HCT116 (cell line): Measurements from ENCODE around the gene RNF41. TPM values are rescaled to one million over a fixed set of nuclear protein-coding genes. Genes with fewer than 3 reads are reported as not detected.
A peak's percentile ranks its signal among the peaks of the same experiment; 100 is the strongest.

Experiments
- ATAC-seq: fragments of 200-7000 bp; cut with Tn5 transposase; 2 replicates; pipeline ENCODE4 v1.9.1; 2020; ENCODE audit warnings: mild to moderate bottlenecking, moderate library complexity
- Bru-seq: library from RNA; stranded (reverse); fragments of 400-500 nt; gene quantifications from one replicate; lab custom pipeline; 2021; lab: Mats Ljungman, UMichigan
- BruChase-seq, 2 experiments: library from RNA; stranded (reverse); fragments of 400-500 nt; gene quantifications; one replicate each; lab custom pipeline; 2021; lab: Mats Ljungman, UMichigan
- BruUV-seq: library from RNA; stranded (reverse); fragments of 400-500 nt; replicated peaks from 2 replicates; lab custom pipeline; 2021; lab: Mats Ljungman, UMichigan
- CTCF ChIA-PET: fragments of 300-600 bp; sonication (Branson Sonifier 250); formaldehyde crosslinking; loops from one replicate; lab custom pipeline; 2021; ENCODE audit warnings: antibody characterized with exemption; lab: Charles Lee
- POLR2A ChIA-PET: fragments of 300-600, 350-600 bp; sonication (Branson Sonifier 250); formaldehyde crosslinking; loops from one replicate; lab custom pipeline; 2021; ENCODE audit warnings: antibody characterized with exemption; lab: Charles Lee
- RAD21 ChIA-PET, 2 experiments: fragments of 300-600 bp; sonication (Branson Sonifier 250); formaldehyde crosslinking; loops; one replicate each; lab custom pipeline; 2023; ENCODE audit warnings: low total read pairs in 2 of 2; ENCODE audit not compliant: uncharacterized antibody in 2 of 2, unreplicated experiment in 2 of 2, low non-redundant PET in 1 of 2; lab: Charles Lee
- DNase-seq: peaks from one replicate; pipeline ENCODE4 v3.0.0-alpha.2; 2010; ENCODE audit warnings: low read depth, low spot score
- H2AFZ ChIP-seq: fragments of 200-600 bp; shearing (Covaris generic), sonication (generic); 2 replicates; pipeline ENCODE4 v1.6.1; 2017; ENCODE audit warnings: low read depth, mixed run types, mixed read lengths, antibody characterized with exemption, low read length; ENCODE audit not compliant: poor library complexity, severe bottlenecking
- H3K27ac ChIP-seq: 2 replicates; pipeline ENCODE4 v1.5.1; 2012; ENCODE audit warnings: low read depth, low read length
- H3K27me3 ChIP-seq: fragments of 200-600 bp; sonication (generic); 2 replicates; pipeline ENCODE4 v1.6.1; 2016; ENCODE audit warnings: mixed run types, low read length, mixed read lengths; ENCODE audit not compliant: insufficient read depth
- H3K36me3 ChIP-seq, 2 experiments: fragments of 200-500 bp in 1 of 2; fragments of 200-600 bp in 1 of 2; sonication (Bioruptor generic) in 1 of 2; sonication (generic) in 1 of 2; 2 replicates each; pipeline versions ENCODE4 v1.5.1 to v1.6.1; 2014 to 2016; ENCODE audit warnings: low read length in 2 of 2, inconsistent platforms in 1 of 2, mixed read lengths in 1 of 2, mixed run types in 1 of 2; ENCODE audit not compliant: insufficient read depth in 2 of 2, control insufficient read depth in 1 of 2
- H3K4me1 ChIP-seq, 2 experiments: fragments of 200-600 bp in 1 of 2; sonication (generic) in 1 of 2; 2 replicates each; pipeline versions ENCODE4 v1.5.1 to v1.6.1; 2012 to 2017; ENCODE audit warnings: low read length in 2 of 2, inconsistent platforms in 1 of 2, mild to moderate bottlenecking in 1 of 2, mixed read lengths in 1 of 2, mixed run types in 1 of 2, moderate library complexity in 1 of 2; ENCODE audit not compliant: insufficient read depth in 2 of 2, control insufficient read depth in 1 of 2
- H3K4me2 ChIP-seq: fragments of 200-600 bp; sonication (generic); 2 replicates; pipeline ENCODE4 v1.6.1; 2017; ENCODE audit warnings: mixed run types, low read length, mixed read lengths
- H3K4me3 ChIP-seq, 2 experiments: fragments of 200-600 bp in 1 of 2; sonication (generic) in 1 of 2; replicated peaks in 1 of 2; 2 replicates each; pipeline ENCODE4 v1.5.1; 2011 to 2016; ENCODE audit warnings: low read length in 2 of 2, control low read depth in 1 of 2, low read depth in 1 of 2, mild to moderate bottlenecking in 1 of 2, mixed read lengths in 1 of 2, mixed run types in 1 of 2
- H3K79me2 ChIP-seq: fragments of 200-600 bp; sonication (generic); 2 replicates; pipeline ENCODE4 v1.6.1; 2017; ENCODE audit warnings: mild to moderate bottlenecking, mixed run types, low read length, moderate library complexity, mixed read lengths; ENCODE audit not compliant: insufficient read depth
- H3K9ac ChIP-seq: fragments of 200-600 bp; sonication (generic); 2 replicates; pipeline ENCODE4 v1.6.1; 2016; ENCODE audit warnings: low read length, mixed read lengths
- H3K9me2 ChIP-seq: fragments of 200-600 bp; sonication (generic), shearing (Covaris generic); 2 replicates; pipeline ENCODE4 v1.6.1; 2017; ENCODE audit warnings: mixed run types, mild to moderate bottlenecking, moderate library complexity; ENCODE audit not compliant: insufficient read depth
- H3K9me3 ChIP-seq, 2 experiments: fragments of 200-500 bp in 1 of 2; fragments of 200-600 bp in 1 of 2; sonication (Bioruptor generic) in 1 of 2; sonication (generic) in 1 of 2; 2 replicates each; pipeline ENCODE4 v1.6.1; 2014 to 2017; ENCODE audit warnings: low read length in 2 of 2, mixed read lengths in 2 of 2, inconsistent platforms in 1 of 2, low read depth in 1 of 2, mild to moderate bottlenecking in 1 of 2, mixed run types in 1 of 2, moderate library complexity in 1 of 2; ENCODE audit not compliant: control insufficient read depth in 1 of 2, insufficient read depth in 1 of 2
- H4K20me1 ChIP-seq: fragments of 200-600 bp; sonication (generic), shearing (Covaris generic); 2 replicates; pipeline ENCODE4 v1.6.1; 2017; ENCODE audit warnings: mixed run types, mild to moderate bottlenecking, moderate library complexity; ENCODE audit not compliant: insufficient read depth
- ATF3 ChIP-seq: IDR thresholded peaks from 2 replicates; pipeline ENCODE4 v1.6.1; 2012
- CBX3 ChIP-seq: IDR thresholded peaks from 2 replicates; pipeline ENCODE4 v1.6.1; 2012; ENCODE audit warnings: low read depth
- CTCF ChIP-seq, 3 experiments: fragments of 200-600 bp in 1 of 3; sonication (generic) in 1 of 3; IDR thresholded peaks in 2 of 3; conservative IDR thresholded peaks in 1 of 3; 2 replicates each; pipeline ENCODE4 v1.5.1; 2012 to 2017; ENCODE audit warnings: low read depth in 2 of 3, low read length in 2 of 3, antibody characterized with exemption in 1 of 3, borderline replicate concordance in 1 of 3, control low read depth in 1 of 3, mild to moderate bottlenecking in 1 of 3, mixed read lengths in 1 of 3, mixed run types in 1 of 3, moderate library complexity in 1 of 3; ENCODE audit not compliant: insufficient read depth in 1 of 3
- EGR1 ChIP-seq: IDR thresholded peaks from 2 replicates; pipeline ENCODE4 v1.6.1; 2012; ENCODE audit warnings: low read depth
- ELF1 ChIP-seq: IDR thresholded peaks from 2 replicates; pipeline ENCODE4 v1.6.1; 2012; ENCODE audit warnings: low read depth, borderline replicate concordance
- EZH2 ChIP-seq: fragments of 200-600 bp; sonication (generic); IDR thresholded peaks from 2 replicates; pipeline ENCODE4 v1.6.1; 2017; ENCODE audit warnings: antibody characterized with exemption, mixed run types
- FOSL1 ChIP-seq: IDR thresholded peaks from 2 replicates; pipeline ENCODE4 v1.6.1; 2012; ENCODE audit warnings: low read depth
- JUND ChIP-seq: IDR thresholded peaks from 2 replicates; pipeline ENCODE4 v1.6.1; 2012
- MAX ChIP-seq: IDR thresholded peaks from 2 replicates; pipeline ENCODE4 v1.6.1; 2012
- POLR2A ChIP-seq: IDR thresholded peaks from 2 replicates; pipeline ENCODE4 v1.7.0; 2011; ENCODE audit warnings: borderline replicate concordance; ENCODE audit not compliant: insufficient read depth, insufficient read length; ENCODE audit errors: extremely low read depth
- REST ChIP-seq: IDR thresholded peaks from 2 replicates; pipeline ENCODE4 v1.6.1; 2012; ENCODE audit warnings: low read depth
- SIN3A ChIP-seq: IDR thresholded peaks from 2 replicates; pipeline ENCODE4 v1.6.1; 2012; ENCODE audit warnings: low read depth
- YY1 ChIP-seq: IDR thresholded peaks from 2 replicates; pipeline ENCODE4 v1.6.1; 2011; ENCODE audit warnings: low read length, low read depth, moderate library complexity, mild to moderate bottlenecking; ENCODE audit not compliant: insufficient replicate concordance; ENCODE audit errors: extremely low read depth
- ZBTB33 ChIP-seq: IDR thresholded peaks from 2 replicates; pipeline ENCODE4 v1.6.1; 2011; ENCODE audit warnings: mild to moderate bottlenecking, low read length, moderate library complexity; ENCODE audit not compliant: insufficient replicate concordance; ENCODE audit errors: extremely low read depth
- ZFX ChIP-seq: fragments of 450-650 bp; IDR thresholded peaks from 2 replicates; pipeline ENCODE4 v1.6.1; 2017
- intact Hi-C: fragments of 100-400 bp; cut with micrococcal nuclease; formaldehyde crosslinking; loops from 2 replicates; pipeline ENCODE4 v1.10.0; 2022
- long read RNA-seq: library from polyadenylated mRNA; unstranded; transcript quantifications from one replicate; pipeline ENCODE4 v2.0.0, GENCODE V29; 2021; ENCODE audit not compliant: unreplicated experiment
- polyA plus RNA-seq: library from polyadenylated mRNA; unstranded; fragments of >200 nt; gene quantifications from 2 replicates; pipeline ENCODE4 v1.2.1, GENCODE V29; 2012; ENCODE audit warnings: missing spikeins
- total RNA-seq: library from RNA; stranded (reverse); gene quantifications from one replicate; pipeline ENCODE4 v1.2.1, GENCODE V29; 2021; ENCODE audit not compliant: unreplicated experiment

Gene RNF41
- total RNA-seq (40.6 TPM), Bru-seq, nascent RNA (percentile 71 among the genes with signal in this experiment), BruChase-seq, experiment 1, labeled RNA remaining after a 6-hour chase (percentile 89 among the genes with signal in this experiment), BruChase-seq, experiment 2, labeled RNA remaining after a 2-hour chase (percentile 86 among the genes with signal in this experiment)
- 41.7 and 52.7 TPM in 2 replicates for polyA plus RNA-seq
- long read RNA-seq, full-length matches to known transcripts, result 45 of 59 reads
- long read RNA-seq, partial matches to known transcripts, result 6 of 59 reads
- long read RNA-seq, other reads (novel, unspliced or antisense), result 8 of 59 reads

GRCh38 chr12:56221757-56222530, at the start of gene RNF41:
Gene RNF41 (minus strand): TSS chr12:56221922. CDS start chr12:56214047, 7,875 bp downstream.
- peaks cover 8 to 35% of the 10 kb centered on the region in 2 experiments; a peak in 3 of 4 replicates for H3K4me1 ChIP-seq
- H3K9me3 ChIP-seq, result no peaks in the 10 kb centered on the region
- H3K36me3 ChIP-seq, result no peaks in the 10 kb centered on the region; a peak in 1 of 4 replicates
- POLR2A ChIA-PET, result interaction anchor here (0.7 to 2.5 kb wide), 19 partner anchors 12 to 503 kb away, joined by 3 to 13 read pairs (median 4); partner anchors contain the start of genes ANKRD52, CNPY2, COQ10A and ESYT1
- RAD21 ChIA-PET, result interaction anchor here in 1 of 2 experiments (0.6 to 0.9 kb wide), 2 partner anchors 16 to 64 kb away, joined by 5 to 6 read pairs; partner anchors contain the start of gene MYL6
- peak within 1 kb of the TSS; percentile 35 for H2AFZ ChIP-seq
- H3K9me2 ChIP-seq, result no peaks in the 10 kb centered on the region
- H4K20me1 ChIP-seq, result no peaks in the 10 kb centered on the region
- peak; percentile 89 for DNase-seq
- peak within 1 kb of the TSS; percentile 91 to 92 for H3K4me3 ChIP-seq
- peak within 1 kb of the TSS; percentile 83 for H3K9ac ChIP-seq
- CTCF ChIA-PET, result interaction anchor here (0.8 to 2.6 kb wide), 9 partner anchors 11 to 483 kb away, joined by 3 to 16 read pairs (median 5); partner anchors contain the start of genes SMARCC2 and ZC3H10
- peaks cover 15% of the 10 kb centered on the region for H3K79me2 ChIP-seq
- peak within 1 kb of the TSS; percentile 82 for H3K27ac ChIP-seq
- intact Hi-C loops, result loop anchor here (5.0 kb wide), 1 partner anchor 35 kb away; the partner anchor contains the start of gene ANKRD52
- H3K4me2 ChIP-seq, result peak within 1 kb of the TSS; percentile 94
- BruUV-seq, result TSS peak; percentile 64
- peak; percentile 81 for ATAC-seq
- no peaks in the 10 kb centered on the region for H3K27me3 ChIP-seq
- TF ChIP-seq SIN3A (peak; percentile 86; the same call in 1 of the 2 replicates), FOSL1 (no peak), REST (no peak), CBX3 (no peak), ZBTB33 (no peak), EGR1 (no peak), POLR2A (peak; percentile 79), YY1 (no peak), ELF1 (no peak), ATF3 (no peak), CTCF (IDR thresholded peaks at IDR 0.05 in 2 of 3, conservative IDR thresholded peaks at IDR 0.05 in 1 of 3; ENCODE audit: borderline replicate concordance in 1 of 3, insufficient read depth in 1 of 3, low read depth in 2 of 3, low read length in 2 of 3) (no peak), JUND (no peak), EZH2 (no peak), MAX (peak; percentile 70), ZFX (peak; percentile 74; the same call in 1 of the 2 replicates)
